ENCODE results near the gene NR1H2.

DNA sequence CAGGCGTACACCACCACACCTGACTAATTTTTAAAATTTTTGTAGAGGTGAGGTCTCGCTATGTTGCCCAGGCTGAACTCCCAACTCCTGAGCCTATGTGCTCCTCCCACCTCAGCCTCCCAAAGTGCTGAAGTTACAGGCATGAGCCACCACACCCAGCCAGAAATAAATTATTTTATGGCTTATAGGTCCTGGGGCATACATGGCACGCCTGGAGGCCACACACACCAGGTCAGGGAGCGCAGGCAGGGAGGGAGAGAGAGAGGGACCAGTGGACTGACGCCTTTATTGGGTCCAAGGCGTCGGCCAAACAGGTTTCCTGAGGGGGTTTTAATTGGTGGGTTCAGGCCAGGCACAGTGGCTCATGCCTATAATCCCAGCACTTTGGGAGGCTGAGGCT is 49.3 kb downstream of the NR1H2 start:
- TF ChIP-seq, protein P1, sequence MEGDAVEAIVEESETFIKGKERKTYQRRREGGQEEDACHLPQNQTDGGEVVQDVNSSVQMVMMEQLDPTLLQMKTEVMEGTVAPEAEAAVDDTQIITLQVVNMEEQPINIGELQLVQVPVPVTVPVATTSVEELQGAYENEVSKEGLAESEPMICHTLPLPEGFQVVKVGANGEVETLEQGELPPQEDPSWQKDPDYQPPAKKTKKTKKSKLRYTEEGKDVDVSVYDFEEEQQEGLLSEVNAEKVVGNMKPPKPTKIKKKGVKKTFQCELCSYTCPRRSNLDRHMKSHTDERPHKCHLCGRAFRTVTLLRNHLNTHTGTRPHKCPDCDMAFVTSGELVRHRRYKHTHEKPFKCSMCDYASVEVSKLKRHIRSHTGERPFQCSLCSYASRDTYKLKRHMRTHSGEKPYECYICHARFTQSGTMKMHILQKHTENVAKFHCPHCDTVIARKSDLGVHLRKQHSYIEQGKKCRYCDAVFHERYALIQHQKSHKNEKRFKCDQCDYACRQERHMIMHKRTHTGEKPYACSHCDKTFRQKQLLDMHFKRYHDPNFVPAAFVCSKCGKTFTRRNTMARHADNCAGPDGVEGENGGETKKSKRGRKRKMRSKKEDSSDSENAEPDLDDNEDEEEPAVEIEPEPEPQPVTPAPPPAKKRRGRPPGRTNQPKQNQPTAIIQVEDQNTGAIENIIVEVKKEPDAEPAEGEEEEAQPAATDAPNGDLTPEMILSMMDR (IDR thresholded peaks at IDR 0.05), result no peak
- TF ChIP-seq POLR2A (IDR thresholded peaks at IDR 0.05), result no peak
- no peak for TF ChIP-seq EP300 (IDR thresholded peaks at IDR 0.05)
- no peak for TF ChIP-seq POLR2AphosphoS5 (IDR thresholded peaks at IDR 0.05)
